ENCODE measurements around the gene HAO2.

The HAO2 gene

GRCh38 chr1:119326251-119326650 is 42.3 kb upstream of the HAO2 start:
- TF ChIP-seq CTCF (IDR thresholded peaks at IDR 0.05; ENCODE audit: low read depth, low read length): no peak
- Histone ChIP-seq H3K36me3 (no peaks in the 10 kb centered on the region), H3K4me3 (ENCODE audit: low read depth, low read length) (no peak overlapping the region), H3K27ac (no peak overlapping the region), H3K27me3 (ENCODE audit: insufficient read depth, low read depth, severe bottlenecking) (no peaks in the 10 kb centered on the region), H3K9me3 (ENCODE audit: severe bottlenecking) (no peaks in the 10 kb centered on the region)
- no peak for DNase-seq

GRCh38 chr1:119327094-119327449 is 41.5 kb upstream of the HAO2 start:
- Histone ChIP-seq H3K27me3 (ENCODE audit: insufficient read depth, low read depth, severe bottlenecking) (no peaks in the 10 kb centered on the region), H3K9me3 (ENCODE audit: severe bottlenecking) (no peaks in the 10 kb centered on the region), H3K36me3 (no peaks in the 10 kb centered on the region), H3K4me3 (ENCODE audit: low read depth, low read length) (peak overlapping the region; percentile 63), H3K27ac (no peak overlapping the region)
- no peak for TF ChIP-seq CTCF (IDR thresholded peaks at IDR 0.05; ENCODE audit: low read depth, low read length)
- no peak for DNase-seq

GRCh38 chr1:119327450-119328155 is 41.0 kb upstream of the HAO2 start:
- H3K27ac ChIP-seq: peak overlapping the region; percentile 19; the same call in 1 of the 2 replicates
- H3K4me3 ChIP-seq (ENCODE audit: low read depth, low read length): peak overlapping the region; percentile 63
- DNase-seq: peak; percentile 78
- H3K36me3 ChIP-seq: no peaks in the 10 kb centered on the region
- no peaks in the 10 kb centered on the region for H3K9me3 ChIP-seq (ENCODE audit: severe bottlenecking)
- TF ChIP-seq CTCF (IDR thresholded peaks at IDR 0.05; ENCODE audit: low read depth, low read length): peak; percentile 79
- no peaks in the 10 kb centered on the region for H3K27me3 ChIP-seq (ENCODE audit: insufficient read depth, low read depth, severe bottlenecking)

- Histone ChIP-seq H3K27me3 (ENCODE audit: insufficient read depth, low read depth, severe bottlenecking) (no peaks in the 10 kb centered on the region), H3K9me3 (ENCODE audit: severe bottlenecking) (no peaks in the 10 kb centered on the region), H3K27ac (no peak overlapping the region), H3K4me3 (ENCODE audit: low read depth, low read length) (no peak overlapping the region), H3K36me3 (no peaks in the 10 kb centered on the region)
- no peak for TF ChIP-seq CTCF (IDR thresholded peaks at IDR 0.05; ENCODE audit: low read depth, low read length)
- no peak for DNase-seq
Observed at GRCh38 chr1:119329541-119330461, 38.8 kb upstream of the HAO2 start.

GRCh38 chr1:119330466-119331189 is 38.0 kb upstream of the HAO2 start:
- no peak overlapping the region for H3K27ac ChIP-seq
- no peaks in the 10 kb centered on the region for H3K27me3 ChIP-seq (ENCODE audit: insufficient read depth, low read depth, severe bottlenecking)
- TF ChIP-seq CTCF (IDR thresholded peaks at IDR 0.05; ENCODE audit: low read depth, low read length): no peak
- H3K36me3 ChIP-seq: no peaks in the 10 kb centered on the region
- H3K4me3 ChIP-seq (ENCODE audit: low read depth, low read length): no peak overlapping the region
- no peaks in the 10 kb centered on the region for H3K9me3 ChIP-seq (ENCODE audit: severe bottlenecking)
- no peak for DNase-seq

Data from WERI-Rb-1 (cell line).